NCI-H146 (cell line): ENCODE data around the gene DDX54.

Experiments
- DNase-seq: peaks from one replicate; lab custom pipeline; 2025; lab: John Stamatoyannopoulos, UW

Gene DDX54

DNA sequence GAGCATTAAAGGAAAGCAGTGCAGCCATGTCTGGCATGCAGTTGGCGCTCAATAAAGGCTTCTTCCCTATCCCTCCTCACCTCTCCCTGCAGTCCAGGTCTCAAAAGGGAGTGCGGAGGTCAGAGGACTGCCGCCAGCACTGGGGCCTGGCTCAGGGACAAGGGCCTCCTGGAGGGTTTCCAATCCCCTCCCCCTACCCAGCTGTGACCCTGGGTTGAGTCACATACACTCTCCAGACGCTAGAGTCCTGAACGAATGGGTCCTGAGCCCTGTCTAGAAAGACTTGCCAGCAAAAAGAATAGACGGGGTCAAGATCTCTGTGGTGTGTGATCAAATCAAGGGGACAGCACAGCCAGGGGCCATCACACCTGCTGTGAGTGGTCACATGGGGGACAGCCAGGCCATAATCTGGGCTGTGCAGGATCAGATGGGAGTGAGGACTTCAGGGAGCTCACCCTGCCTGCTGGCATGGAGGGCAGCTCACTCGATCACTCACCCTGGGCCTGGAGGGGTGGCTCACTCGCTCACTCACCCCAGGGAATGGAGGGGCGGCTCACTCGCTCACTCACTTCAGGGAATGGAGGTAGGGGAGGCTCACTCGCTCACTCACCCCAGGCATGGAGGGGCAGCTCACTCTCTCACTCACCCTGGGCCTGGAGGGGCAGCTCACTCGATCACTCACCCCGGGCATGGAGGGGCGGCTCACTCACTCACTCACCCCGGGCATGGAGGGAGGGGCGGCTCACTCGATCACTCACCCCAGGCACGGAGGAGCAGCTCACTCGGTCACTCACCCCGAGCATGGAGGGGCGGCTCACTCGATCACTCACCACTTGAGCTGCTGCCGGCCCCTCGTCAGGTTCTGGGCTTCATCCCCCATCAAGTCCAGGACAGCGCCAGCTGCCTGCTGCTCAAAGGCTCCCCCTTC is 22.9 kb downstream of the DDX54 start:
- no peak for DNase-seq

DNA sequence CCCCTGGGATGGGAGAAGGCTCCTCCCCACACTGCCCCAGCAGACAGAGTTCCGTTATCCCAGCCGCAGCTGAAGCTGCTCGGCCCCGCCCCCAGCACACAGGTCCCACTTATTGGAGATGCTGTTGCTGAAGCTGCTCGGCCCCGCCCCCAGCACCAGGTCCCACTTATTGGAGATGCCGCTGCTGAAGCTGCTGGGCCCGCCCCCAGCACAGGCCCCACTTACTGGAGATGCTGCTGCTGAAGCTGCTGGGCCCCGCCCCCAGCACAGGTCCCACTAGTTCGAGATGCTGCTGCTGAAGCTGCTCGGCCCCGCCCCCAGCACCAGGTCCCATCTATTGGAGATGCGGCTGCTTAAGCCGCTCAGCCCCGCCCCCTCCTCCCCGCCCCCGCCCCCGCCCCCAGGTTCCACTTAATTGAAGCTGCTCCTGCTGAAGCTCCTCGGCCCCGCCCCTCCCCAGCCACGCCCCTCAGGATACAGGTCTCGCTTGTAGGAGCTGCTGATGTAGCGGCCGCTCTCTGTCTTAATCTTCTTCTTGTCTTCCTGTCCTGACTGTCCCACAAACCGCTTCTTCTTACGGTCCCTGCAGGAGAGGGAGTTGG is 23.8 kb downstream of the DDX54 start:
- peak; percentile 24 for DNase-seq

DNA sequence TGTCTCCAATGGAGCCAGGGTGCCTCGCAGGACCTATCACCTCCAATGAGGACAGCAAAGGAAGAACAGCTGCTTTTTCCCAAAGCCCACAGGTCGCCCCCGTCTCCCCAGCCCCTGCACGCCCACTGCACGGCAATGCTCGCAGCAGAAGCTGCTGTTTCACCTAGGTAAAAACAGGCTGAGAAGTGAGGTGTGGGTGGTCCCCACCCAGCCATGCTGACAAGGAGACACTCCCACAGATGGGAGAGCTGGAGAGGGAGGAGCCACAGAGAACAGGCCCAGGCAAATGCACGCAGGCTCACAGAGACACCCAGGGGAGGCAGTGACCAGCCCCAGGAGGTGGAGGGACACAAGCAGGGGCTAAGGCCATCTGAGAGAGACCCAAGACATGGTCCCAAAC is 25.3 kb downstream of the DDX54 start:
- no peak for DNase-seq

DNA sequence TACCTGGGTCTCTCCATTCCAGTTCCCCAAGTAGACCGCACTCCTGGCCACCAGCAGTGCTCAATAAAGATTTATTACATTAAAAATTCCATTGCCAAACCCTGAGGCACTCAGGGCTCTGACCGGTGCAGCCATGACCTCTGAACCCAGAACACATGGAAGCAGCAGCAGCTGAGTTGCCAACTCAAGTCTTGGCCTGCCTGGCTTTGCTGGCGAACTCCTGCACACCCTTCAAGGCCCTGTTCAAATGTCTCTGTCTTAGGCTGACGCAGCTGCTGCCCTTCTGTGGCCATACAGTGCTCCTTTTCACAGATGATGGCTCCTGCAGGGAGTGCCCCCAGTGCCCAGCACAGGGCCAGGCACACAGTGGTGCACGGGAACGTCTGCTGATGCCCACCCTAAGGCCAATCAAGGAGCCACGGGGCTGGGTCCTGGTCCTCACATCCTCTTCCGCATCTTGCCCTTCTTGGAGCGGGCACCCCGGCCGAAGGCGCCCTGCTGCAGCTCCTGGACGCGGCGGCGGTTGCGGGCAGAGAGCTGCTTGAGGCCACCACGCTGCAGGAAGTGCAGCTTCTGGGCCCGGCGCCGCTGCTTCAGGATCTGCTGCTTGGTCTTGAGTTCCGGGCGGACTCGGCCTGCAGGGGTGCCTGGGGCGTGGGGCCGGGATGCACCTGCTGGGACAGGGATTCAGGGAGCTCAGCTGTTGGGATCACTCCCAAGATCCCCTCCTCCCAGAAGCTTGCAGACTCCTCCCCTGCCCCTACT is 26.7 kb downstream of the DDX54 start:
- DNase-seq, result no peak

DNA sequence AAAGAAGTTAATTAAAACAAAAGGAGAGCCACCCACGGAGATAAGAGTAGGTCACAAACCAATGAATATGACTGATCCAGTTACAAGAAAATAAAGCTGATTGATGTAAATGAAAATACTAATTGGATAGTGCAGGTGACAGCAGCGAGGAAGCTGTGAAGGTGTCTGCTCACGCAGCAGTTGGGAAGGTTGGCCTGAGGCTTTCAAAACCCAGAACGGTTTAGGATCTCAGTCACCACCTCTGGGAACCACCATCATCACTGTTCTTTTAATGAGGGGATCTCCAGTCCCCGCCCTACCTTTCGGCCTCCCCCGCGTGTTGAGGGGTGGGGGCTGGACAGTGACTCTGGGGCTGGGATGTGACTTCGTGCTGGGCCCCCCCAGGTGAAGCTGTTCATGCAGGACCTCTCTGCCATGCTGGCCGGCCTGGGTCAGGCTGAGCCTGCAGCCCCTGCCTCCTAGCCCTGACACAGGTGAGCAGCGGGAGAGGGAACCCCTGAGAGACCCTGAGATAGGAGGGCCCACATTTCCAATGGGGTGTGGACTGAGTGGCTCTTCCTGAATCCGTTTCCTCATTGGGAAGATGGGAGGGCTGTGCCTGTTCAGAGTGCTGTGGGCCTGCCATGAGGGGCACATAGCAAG is 27.9 kb downstream of the DDX54 start:
- no peak for DNase-seq

DNA sequence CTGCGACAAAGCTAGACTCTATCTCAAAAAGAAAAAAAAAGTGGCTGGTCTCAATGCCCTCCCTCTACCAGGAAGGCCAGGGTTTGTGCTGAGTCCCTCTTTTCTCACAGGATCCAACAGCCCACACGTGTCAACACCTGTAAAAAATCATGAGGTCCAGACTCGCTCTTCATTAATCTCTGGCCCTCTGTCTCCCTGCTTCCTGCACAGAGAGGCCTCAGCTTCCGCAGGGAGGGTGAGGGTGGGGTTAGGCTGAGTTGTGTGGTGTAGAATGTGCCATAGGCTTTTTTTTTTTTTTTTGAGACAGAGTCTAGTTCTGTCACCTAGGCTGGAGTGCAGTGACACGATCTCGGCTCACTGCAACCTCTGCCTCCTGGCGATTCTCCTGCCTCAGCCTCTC is 29.6 kb downstream of the DDX54 start:
- DNase-seq, result no peak

DNA sequence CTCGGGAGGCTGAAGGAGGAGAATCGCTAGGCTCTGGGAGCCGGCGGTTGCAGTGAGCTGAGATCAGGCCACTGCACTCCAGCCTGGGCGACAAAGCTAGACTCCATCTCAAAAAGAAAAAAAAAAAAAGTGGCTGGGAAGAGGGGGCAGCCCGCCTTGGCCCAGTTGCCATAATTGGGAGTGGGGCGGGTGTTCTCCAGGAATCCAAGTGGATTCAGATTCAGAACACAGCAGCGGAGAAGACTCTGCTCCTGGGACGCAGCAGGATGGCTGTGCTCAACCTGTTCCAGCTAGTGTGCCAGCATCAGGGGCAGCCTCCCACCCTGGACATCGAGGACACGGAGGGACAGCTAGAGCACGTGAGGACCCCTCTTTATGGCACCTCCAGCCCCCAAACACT is 30.2 kb downstream of the DDX54 start:
- DNase-seq, result no peak

DNA sequence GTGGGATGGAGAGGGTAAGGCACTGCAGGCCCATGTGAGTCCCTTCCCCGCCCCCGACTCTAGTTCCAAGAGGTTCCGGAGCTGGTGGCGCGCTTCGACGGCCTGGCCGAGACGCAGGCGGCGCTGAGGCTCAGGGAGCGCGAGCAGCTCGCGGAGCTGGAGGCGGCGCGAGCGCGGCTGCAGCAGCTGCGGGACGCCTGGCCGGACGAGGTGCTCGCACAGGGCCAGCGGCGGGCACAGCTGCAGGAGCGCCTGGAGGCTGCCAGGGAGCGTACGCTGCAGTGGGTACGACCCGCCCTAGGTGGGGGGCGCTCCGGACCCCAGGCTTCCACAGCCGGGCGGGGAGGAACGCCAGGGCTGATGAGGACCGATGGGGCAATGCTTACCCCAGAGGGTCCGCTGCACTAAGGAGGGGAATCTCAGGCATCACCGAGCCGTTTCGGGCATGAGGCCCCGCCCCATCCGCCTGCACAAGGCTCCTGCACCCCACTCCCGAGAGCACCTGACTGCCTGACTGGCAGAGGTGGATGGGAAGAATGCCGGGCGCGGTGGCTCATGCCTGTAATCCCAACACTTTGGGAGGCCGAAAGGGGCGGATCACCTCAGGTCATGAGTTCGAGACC is 30.8 kb downstream of the DDX54 start:
- peak; percentile 52 for DNase-seq

DNA sequence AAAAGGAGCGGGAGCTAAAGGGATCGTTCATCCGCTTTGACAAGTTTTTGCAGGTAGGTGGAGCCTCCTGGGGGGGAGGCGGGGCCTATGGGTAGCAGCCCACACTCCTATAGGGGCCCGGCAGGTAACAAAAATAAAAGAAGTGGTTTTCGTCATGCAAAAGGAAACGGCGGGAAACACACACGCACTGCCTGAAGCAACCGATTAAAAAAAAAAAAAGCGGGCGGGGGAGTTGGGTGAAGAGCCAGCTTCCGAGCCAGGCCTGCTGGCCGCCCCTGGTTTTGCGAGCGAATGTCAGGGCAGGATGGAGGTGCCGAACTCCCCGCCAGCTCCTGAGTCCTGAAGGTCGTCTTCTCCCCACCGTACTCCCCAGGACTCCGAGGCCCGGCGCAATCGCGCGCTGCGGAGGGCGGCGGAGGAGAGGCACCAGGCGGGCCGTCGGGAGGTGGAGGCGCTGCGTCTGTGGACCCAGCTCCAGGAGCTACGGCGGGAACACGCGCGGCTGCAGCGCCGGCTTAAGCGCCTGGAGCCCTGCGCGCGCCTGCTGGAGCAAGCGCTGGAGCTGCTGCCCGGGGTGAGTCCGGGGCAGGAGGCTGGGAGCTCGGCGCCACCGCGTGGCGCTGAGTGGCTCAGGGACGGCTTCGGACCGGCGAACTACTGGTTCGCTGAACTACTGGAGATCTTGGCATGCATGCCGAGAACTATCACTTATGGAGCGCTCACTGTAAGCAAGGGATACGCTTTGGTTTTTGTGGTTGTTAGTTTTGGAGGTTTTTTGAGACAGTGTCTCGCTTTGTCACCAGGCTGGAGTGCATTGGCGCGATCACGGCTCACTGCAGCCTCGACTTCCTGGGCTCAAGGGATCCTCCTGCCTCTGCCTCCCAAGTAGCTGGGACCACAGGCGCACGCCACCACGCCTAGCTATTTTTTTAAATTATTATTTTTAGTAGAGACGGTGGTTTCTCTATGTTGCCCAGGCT is 32.2 kb downstream of the DDX54 start:
- peak; percentile 76 for DNase-seq

DNA sequence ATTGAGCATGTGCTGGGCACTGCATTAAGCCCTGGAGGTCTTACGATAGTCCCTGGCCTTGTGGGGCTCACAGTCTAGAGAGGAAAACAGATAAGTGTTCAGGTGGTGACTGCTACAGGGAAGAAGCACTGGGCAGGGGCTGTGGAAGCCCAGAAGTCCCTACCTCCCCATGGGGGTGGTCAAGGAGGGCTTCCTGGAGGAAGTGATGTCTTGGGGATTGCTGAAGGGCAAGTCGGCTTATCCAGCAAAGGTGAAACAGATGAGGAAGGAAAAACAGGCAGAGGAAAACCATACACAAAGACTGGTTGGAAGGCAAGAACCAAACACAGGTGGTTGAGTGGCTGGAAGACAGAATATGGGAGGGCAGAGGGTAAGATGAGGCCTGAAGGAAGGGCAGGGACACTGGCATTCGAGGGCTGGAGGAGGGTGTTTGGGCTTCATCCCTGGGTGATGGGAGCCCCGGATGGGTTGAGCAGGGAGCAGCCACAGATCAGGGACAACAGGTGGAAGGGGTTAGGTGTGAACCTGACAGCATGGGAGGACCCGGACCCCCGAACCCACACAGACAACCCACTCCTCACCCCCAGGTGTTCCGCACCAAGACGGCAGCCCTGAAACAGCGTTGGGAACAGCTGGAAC is 33.0 kb downstream of the DDX54 start:
- DNase-seq, result no peak

DNA sequence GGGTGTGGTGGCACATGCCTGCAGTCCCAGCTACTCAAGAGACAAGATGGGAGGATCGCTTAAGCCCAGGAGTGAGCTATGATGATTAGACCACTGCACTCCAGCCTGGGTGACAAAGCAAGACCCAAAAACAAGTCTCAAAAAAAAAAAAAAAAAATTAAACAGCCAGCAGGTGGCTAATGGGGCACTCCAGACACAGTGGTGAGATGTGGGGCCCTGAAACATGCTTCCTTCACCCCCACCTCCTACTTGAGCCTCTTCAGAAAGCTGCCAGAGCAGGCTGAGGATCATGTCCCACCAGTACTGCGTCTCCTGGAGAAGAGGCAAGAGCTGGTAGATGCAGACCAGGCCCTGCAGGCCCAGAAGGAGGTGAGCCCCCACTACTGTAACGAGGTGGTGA is 33.6 kb downstream of the DDX54 start:
- no peak for DNase-seq

DNA sequence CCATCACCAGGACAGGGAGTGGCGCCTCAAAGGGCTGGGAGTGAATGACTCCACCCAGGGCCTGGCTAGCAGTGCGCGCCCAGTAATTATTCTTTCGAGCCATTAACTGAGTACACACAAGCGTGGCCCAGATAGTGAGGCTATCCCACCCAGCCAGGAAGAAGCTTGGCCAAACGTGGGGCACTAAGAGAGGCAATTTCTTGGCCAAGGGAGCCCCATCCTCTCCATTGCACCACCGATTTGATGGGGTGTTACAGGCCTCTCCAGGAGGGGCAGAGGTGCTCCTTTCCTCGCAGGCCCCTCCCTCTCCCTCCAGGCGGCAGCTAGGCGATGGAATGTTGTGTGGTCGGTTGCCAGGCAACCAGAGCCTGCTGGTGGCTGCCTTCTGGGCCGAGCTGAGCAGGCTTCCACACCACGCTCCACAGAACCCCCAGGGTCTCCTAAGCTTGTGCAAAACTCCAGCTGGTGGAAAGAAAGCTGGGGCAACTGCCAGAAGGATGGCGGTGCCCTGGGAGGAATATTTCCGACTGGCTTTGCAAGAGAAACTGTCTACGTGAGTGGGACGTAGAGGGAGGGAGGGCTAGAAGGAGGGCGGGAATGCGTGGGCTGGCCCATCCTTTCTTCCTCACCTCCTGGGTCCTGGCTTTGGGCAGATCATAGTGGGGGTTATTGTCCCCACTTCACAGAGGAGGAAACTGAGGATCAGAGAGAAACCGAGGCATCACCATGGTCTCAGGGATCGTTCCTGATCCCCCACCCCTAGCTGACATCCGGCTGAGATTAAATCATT is 35.7 kb downstream of the DDX54 start, which contains the start of gene CFAP73:
TSS of gene CFAP73 (plus strand) at position 364 of the 790 bp plus-strand sequence. CDS start at position 498, 134 bp downstream.
- DNase-seq, result peak; percentile 82

DNA sequence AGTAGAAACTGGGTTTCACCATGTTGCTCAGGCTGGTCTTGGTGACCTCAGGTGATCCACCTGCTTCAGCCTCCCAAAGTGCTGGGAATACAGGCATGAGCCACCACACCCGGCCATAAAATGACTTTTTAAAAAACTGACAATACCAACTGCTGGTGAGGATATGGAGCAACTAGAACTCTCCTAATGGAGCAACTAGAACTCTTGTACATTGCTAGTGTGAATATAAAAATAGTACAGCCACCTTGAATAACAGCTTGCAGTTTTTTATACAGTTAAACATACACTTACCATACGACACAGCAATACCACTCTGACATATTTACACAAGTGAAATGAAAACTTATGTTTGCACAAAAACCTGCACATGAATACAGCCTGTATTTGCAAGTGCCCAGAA is 38.3 kb downstream of the DDX54 start:
- DNase-seq, result no peak

DNA sequence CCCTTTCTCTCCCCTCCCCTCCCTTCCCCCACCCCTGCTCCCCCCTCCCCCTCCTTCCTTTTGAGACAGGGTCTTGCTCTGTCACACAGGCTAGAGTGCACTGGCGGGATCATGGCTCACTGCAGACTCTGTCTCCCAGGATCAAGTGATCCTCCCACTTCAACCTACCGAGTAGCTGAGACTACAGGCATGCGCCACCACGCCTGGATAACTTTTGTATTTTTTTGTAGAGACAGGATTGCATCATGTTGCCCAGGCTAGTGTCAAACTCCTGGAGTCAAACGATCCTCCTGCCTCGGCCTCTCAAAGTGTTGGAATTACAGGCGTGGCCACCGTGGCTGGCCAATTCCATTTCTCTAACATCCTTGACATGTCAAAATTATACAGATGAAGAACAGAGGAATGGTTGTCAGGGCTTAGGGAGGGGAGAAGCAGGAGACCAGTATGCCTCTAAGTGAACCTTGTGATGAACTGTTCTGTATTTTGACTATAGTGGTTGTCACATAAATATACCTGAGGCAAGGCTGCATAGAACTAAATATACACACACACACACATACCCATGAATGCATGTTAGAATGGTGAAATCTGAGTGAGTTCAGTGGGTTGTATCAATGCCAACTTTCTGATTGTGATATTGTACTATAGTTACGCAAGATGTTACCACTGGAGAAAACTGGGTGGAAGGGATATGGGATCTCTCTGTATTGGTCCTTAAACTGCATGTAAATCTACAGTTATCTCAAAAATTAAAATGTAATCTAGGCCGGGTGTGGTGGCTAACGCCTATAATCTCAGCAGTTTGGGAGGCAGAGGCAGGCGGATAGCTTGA is 39.3 kb downstream of the DDX54 start:
- no peak for DNase-seq

DNA sequence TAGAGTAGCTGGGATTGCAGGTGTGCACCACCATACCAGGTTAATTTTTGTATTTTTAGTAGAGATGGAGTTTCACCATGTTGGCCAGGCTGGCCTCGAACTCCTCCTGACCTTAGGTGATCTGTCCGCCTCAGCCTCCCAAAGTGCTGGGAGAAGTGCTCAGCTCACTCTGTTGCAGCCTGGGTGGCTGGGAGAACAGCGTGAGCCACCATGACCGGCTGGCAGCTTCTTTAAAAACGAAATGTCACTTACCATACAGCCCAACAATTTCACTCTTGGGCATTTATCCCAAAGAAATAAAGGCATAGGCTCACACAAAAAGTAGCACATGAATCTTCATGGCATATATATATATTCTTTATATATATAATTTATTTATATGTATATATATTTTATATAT is 40.5 kb downstream of the DDX54 start:
- no peak for DNase-seq

DNA sequence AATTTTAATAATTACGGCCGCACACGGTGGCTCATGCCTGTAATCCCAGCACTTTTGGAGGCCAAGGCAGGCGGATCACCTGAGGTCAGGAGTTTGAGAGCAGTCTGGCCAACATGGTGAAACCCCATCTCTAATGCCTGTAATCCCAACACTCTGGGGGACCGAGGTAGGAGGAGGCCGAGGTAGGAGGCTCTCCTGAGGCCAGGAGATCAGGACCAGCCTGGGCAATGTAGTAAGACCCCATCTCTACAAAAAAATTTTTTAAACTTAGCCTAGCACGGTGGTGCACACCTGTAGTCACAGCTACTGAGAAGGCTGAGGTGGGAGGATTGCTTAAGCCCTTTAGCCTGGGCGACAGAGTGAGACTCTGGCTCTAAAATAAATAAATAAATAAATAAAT is 41.3 kb downstream of the DDX54 start:
- no peak for DNase-seq

DNA sequence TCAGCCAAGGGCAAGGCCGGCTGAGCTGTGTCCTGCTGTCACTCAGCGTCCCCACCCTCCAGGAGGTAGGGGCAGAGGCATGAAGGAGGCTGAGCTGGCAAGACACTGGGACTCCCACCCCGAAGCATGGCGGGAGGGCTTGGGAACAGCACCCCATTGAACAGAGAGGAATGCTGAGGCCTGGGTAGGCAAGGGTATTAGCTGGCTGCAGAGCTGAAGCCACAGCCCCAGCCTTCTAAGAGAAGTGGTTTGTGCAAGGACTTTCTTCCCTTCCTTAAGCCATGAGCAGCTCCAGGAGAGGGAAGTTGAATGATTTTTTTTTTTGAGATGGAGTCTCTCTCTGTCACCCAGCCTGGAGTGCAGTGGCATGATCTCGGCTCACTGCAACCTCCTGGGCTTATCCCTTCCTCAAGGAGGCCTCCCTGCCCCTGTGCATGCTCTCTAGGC is 42.4 kb downstream of the DDX54 start:
- DNase-seq, result no peak
